Nephron (organoid): ENCODE data around the gene RBM4B.

Experiments used
- H3K27ac Mint-ChIP-seq, 3 experiments: 2 replicates each; pipeline ENCODE4 v1.8.0; 2020; ENCODE audit warnings: mixed read lengths in 3 of 3, mild to moderate bottlenecking in 2 of 3, moderate library complexity in 1 of 3
- H3K27me3 Mint-ChIP-seq: 2 replicates; pipeline ENCODE4 v1.8.0; 2021; ENCODE audit warnings: low read depth, mild to moderate bottlenecking, moderate library complexity, mixed read lengths
- H3K36me3 Mint-ChIP-seq: 2 replicates; pipeline ENCODE4 v1.8.0; 2020; ENCODE audit warnings: low read depth, mixed read lengths
- H3K4me1 Mint-ChIP-seq: 2 replicates; pipeline ENCODE4 v1.8.0; 2020; ENCODE audit warnings: mixed read lengths
- H3K4me3 Mint-ChIP-seq, 3 experiments: 2 replicates each; pipeline ENCODE4 v1.8.0; 2020; ENCODE audit warnings: mild to moderate bottlenecking in 3 of 3, mixed read lengths in 3 of 3, moderate library complexity in 2 of 3
- H3K9me3 Mint-ChIP-seq: 2 replicates; pipeline ENCODE4 v1.8.0; 2020; ENCODE audit warnings: mixed read lengths
- CTCF ChIP-seq, 3 experiments: fragments of 200-600 bp; sonication (generic); IDR thresholded peaks; one replicate each; pipeline ENCODE4 v1.5.0; 2021; ENCODE audit warnings: antibody characterized with exemption in 3 of 3; ENCODE audit not compliant: unreplicated experiment in 3 of 3

Gene RBM4B

GRCh38 chr11:66629356-66629755 lies 48.3 kb downstream of the RBM4B start:
- Mint-ChIP-seq H3K27ac (no peak overlapping the region), H3K4me1 (no peaks in the 10 kb centered on the region), H3K4me3 (no peak overlapping the region), H3K9me3 (no peaks in the 10 kb centered on the region), H3K36me3 (peaks cover 64% of the 10 kb centered on the region), H3K27me3 (no peaks in the 10 kb centered on the region)
- no peak for TF ChIP-seq CTCF (IDR thresholded peaks at IDR 0.05; ENCODE audit: unreplicated experiment in 3 of 3)

- Mint-ChIP-seq H3K27me3 (no peaks in the 10 kb centered on the region), H3K36me3 (peaks cover 70% of the 10 kb centered on the region)
These were observed 49.6 kb downstream of the RBM4B start for GRCh38 chr11:66628061-66628603.

DNA sequence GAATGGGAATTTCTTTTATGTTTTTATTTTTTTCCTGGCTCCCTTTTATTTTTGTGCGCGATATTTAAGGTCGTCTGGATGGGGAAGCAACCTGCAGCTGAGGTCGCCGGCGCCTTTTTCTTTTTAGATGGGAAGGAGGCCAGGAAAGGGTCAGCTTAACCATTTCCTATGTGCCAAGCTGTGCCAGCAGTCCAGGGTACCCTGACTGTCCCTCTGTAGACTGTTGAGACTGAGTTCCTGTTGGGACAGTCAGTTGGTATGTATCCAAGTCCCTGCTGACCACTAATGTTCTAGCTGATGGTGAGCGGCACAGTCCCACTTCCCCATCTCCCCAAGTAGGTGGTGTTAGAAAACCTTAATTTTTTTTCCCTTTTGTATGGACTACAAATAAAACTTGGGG lies 50.8 kb downstream of the RBM4B start:
- Mint-ChIP-seq H3K36me3 (peaks cover 72% of the 10 kb centered on the region), H3K27ac (no peak overlapping the region), H3K27me3 (no peaks in the 10 kb centered on the region), H3K9me3 (no peaks in the 10 kb centered on the region), H3K4me3 (no peak overlapping the region), H3K4me1 (peaks cover 7% of the 10 kb centered on the region)
- no peak for TF ChIP-seq CTCF (IDR thresholded peaks at IDR 0.05; ENCODE audit: unreplicated experiment in 3 of 3)

More at GRCh38 chr11:66628061-66628603, 49.6 kb downstream of the RBM4B start:
- no peak overlapping the region for H3K27ac Mint-ChIP-seq
- peaks cover 1% of the 10 kb centered on the region for H3K4me1 Mint-ChIP-seq
- TF ChIP-seq CTCF (IDR thresholded peaks at IDR 0.05; ENCODE audit: unreplicated experiment in 3 of 3), result no peak
- H3K4me3 Mint-ChIP-seq, result no peak overlapping the region
- H3K9me3 Mint-ChIP-seq, result no peaks in the 10 kb centered on the region

GRCh38 chr11:66626382-66626781 lies 51.3 kb downstream of the RBM4B start:
- TF ChIP-seq CTCF (IDR thresholded peaks at IDR 0.05; ENCODE audit: unreplicated experiment in 3 of 3), result no peak
- no peak overlapping the region for H3K27ac Mint-ChIP-seq
- H3K4me1 Mint-ChIP-seq, result peaks cover 7% of the 10 kb centered on the region
- peaks cover 71% of the 10 kb centered on the region for H3K36me3 Mint-ChIP-seq
- H3K27me3 Mint-ChIP-seq, result no peaks in the 10 kb centered on the region
- H3K4me3 Mint-ChIP-seq, result no peak overlapping the region
- no peaks in the 10 kb centered on the region for H3K9me3 Mint-ChIP-seq

DNA sequence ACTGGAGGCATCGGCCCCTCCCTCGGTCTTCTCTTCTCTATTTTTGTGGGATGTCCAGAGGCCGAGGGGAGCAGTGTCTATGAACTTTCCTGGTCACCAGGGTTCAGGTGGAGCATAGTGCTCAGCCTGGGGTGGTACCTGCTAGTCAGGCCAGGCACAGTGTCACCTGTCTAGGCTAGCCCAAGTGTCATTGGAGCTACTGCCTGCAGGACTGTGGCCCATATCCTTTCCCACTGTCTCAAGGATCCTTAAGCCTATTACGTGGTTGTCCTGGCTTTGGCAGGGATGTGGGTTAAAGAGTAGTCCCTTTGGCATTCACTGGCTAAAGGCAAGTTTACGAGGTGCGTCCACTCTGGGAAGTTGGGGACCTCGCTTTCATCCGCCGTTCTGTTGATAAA lies 51.9 kb downstream of the RBM4B start:
- peaks cover 7% of the 10 kb centered on the region for H3K4me1 Mint-ChIP-seq
- no peak overlapping the region for H3K4me3 Mint-ChIP-seq
- peaks cover 72% of the 10 kb centered on the region for H3K36me3 Mint-ChIP-seq
- no peaks in the 10 kb centered on the region for H3K27me3 Mint-ChIP-seq
- no peak for TF ChIP-seq CTCF (IDR thresholded peaks at IDR 0.05; ENCODE audit: unreplicated experiment in 3 of 3)
- no peaks in the 10 kb centered on the region for H3K9me3 Mint-ChIP-seq
- H3K27ac Mint-ChIP-seq, result no peak overlapping the region

DNA sequence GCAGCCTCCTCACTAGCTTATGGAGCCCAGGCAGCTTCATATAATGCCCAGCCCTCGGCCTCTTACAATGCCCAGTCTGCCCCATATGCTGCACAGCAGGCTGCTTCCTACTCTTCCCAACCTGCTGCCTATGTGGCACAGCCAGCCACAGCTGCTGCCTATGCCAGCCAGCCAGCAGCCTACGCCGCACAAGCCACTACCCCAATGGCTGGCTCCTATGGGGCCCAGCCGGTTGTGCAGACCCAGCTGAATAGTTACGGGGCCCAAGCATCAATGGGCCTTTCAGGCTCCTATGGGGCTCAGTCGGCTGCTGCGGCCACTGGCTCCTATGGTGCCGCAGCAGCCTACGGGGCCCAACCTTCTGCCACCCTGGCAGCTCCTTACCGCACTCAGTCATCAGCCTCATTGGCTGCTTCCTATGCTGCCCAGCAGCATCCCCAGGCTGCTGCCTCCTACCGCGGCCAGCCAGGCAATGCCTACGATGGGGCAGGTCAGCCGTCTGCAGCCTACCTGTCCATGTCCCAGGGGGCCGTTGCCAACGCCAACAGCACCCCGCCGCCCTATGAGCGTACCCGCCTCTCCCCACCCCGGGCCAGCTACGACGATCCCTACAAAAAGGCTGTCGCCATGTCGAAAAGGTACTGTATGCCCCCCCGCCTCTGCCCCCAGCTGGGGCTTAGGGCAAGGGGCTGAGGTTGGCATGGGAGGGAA lies 52.5 kb downstream of the RBM4B start:
- Mint-ChIP-seq H3K4me3 (no peak overlapping the region), H3K27ac (no peak overlapping the region), H3K9me3 (no peaks in the 10 kb centered on the region), H3K27me3 (no peaks in the 10 kb centered on the region), H3K4me1 (peaks cover 7% of the 10 kb centered on the region), H3K36me3 (peaks cover 71% of the 10 kb centered on the region)
- no peak for TF ChIP-seq CTCF (IDR thresholded peaks at IDR 0.05; ENCODE audit: unreplicated experiment in 3 of 3)
